GM10266 (cell line): ENCODE results near the gene CIITA.
"Not testable (repeated sequence)": the region's sequence is repeated elsewhere in the genome, so short reads cannot be mapped to it uniquely, and the experiment has no call there.

Experiments
- DNase-seq: peaks from one replicate; pipeline ENCODE4 v3.0.0; 2012; ENCODE audit errors: extremely low spot score
- TF ChIP-seq, protein P1 (sequence below): IDR thresholded peaks from 2 replicates; pipeline ENCODE4 v1.5.1; 2012; ENCODE audit warnings: mild to moderate bottlenecking, low read depth; ENCODE audit not compliant: control insufficient read depth, insufficient read depth; ENCODE audit errors: missing control alignments

CIITA gene

GRCh38 chr16:10941127-10941933, 64.3 kb downstream of the CIITA start:
- TF ChIP-seq, protein P1, sequence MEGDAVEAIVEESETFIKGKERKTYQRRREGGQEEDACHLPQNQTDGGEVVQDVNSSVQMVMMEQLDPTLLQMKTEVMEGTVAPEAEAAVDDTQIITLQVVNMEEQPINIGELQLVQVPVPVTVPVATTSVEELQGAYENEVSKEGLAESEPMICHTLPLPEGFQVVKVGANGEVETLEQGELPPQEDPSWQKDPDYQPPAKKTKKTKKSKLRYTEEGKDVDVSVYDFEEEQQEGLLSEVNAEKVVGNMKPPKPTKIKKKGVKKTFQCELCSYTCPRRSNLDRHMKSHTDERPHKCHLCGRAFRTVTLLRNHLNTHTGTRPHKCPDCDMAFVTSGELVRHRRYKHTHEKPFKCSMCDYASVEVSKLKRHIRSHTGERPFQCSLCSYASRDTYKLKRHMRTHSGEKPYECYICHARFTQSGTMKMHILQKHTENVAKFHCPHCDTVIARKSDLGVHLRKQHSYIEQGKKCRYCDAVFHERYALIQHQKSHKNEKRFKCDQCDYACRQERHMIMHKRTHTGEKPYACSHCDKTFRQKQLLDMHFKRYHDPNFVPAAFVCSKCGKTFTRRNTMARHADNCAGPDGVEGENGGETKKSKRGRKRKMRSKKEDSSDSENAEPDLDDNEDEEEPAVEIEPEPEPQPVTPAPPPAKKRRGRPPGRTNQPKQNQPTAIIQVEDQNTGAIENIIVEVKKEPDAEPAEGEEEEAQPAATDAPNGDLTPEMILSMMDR: no peak
- no peak for DNase-seq

- not testable (repeated sequence) for DNase-seq
These were observed 64.9 kb downstream of the CIITA start for GRCh38 chr16:10941935-10942351.

DNA sequence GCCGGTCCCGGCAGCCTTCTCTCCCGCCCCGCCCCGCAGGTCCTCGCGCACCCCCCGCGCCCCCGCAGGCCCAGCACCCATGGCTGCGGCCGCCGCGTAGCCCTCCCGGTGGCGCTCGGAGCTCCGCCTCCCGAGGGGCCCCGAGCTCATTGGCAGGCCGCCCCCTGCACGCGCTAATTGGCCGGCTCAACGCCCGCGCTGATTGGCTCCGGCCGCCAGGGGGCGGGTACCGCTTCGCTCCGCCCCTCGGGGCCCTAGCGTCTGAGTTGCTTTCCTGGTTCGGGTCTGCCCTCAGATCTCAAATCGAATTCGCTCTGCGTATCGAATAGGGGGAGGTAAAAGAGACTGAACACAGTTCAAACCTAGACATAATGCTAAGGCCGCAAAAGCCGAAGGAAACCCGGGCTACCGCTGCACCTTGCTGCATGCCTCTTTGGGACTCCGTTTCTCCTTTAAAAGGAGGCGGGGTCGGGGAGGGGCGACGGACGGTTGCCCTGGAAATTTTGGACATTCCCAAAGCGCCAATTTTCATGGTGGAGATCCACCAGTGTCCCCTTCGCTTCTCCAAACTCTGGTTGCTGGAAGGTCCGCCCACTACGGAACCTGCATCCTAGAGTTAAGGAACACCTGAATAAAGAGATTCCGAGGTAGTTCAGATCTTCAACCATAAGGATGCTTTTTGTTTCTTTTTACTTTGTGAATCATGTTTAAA, 65.5 kb downstream of the CIITA start, which contains the start of gene DEXI:
Gene DEXI, minus strand, starts transcription at position 117 of the 712 bp plus-strand sequence. CDS start 463 bp downstream, outside the sequence.
- TF ChIP-seq, protein P1: no peak
- DNase-seq: peak; percentile 99

GRCh38 chr16:10943064-10943353, 66.0 kb downstream of the CIITA start:
- no peak for DNase-seq
- TF ChIP-seq, protein P1: no peak

DNA sequence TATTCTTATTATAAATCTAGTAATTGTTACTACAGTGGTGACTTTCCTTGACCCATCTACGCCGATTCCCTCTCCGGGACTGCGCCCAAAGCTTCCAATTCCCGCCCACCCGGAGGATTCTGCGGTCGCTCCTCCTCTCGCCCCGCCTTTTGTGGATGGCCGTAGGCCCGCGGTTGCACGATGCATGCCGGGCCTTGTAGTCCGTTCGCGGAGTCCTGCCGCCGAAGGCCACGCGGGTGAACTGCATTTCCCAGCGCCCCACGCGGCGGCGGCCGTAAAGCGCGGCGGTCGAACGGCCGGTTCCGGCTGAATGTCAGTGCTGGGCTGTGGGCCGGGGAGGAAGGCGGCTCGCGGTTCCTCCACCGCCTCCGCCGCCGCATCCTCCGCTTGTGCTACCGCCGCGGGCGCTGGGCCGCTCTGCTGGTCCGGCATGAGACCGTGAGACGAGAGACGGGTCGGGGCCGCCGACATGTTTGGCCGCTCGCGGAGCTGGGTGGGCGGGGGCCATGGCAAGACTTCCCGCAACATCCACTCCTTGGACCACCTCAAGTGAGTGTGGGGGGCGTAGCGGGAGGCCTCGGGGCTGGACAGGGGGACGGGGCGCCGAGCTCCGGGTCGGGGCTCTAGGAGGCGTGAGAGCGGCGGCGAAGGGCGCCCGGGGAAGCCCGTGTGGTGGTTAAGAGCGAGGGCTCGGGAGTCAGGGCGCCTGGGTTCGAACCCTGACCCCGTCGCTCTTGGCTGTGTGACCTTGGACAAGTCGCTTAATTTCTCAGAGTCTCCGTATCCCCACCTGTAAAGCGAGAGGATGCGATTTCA, 67.5 kb downstream of the CIITA start, which contains the start of gene CLEC16A:
Gene CLEC16A, plus strand, starts transcription at position 316 of the 816 bp plus-strand sequence. Its CDS starts 154 bp downstream, at position 470.
- TF ChIP-seq, protein P1: no peak
- DNase-seq: peak; percentile 93

DNA sequence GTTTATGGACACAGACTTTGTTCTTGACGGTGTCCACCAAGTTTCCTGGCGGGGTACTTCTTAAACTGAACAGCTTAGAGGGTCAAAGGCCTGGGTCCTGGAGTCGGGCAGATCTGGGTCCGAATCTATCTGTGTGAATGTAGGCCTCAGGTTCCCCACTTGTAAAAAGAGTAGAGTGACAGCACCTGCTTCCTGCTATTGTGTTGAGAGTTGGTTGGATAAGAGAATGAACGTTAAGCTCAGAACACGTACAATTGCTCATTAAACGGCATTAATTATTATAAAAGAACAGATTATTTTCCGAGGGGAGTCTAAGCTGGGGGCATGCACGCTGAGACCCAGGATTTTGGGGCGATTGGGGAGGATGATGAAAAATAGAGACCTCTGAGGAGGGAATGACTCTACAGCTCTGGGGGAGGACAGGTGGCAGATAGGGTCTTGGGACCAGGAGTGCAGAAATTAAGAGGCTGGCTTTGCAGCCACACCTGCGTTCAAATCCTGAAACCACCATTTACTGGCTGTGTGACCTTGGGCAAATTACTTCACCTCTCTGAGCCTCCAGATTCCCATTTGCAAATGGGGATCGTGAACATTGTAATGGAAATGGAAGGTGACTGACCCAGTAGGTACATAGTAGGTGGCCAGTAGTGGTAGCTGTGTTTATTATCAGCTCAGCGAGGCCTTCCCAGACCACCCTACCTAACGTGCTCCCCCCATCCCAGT, 68.2 kb downstream of the CIITA start:
- TF ChIP-seq, protein P1: no peak
- DNase-seq: no peak

- TF ChIP-seq, protein P1: no peak
- DNase-seq: no peak
These were observed 69.3 kb downstream of the CIITA start for GRCh38 chr16:10946308-10946707.
